Ishikawa (cell line): ENCODE data around the gene PLXDC2.

ENCODE experiments used
- CEBPB ChIP-seq: IDR thresholded peaks from 2 replicates; pipeline ENCODE4 v1.6.1; 2012
- EP300 ChIP-seq: IDR thresholded peaks from 2 replicates; pipeline ENCODE4 v1.6.1; 2012; ENCODE audit warnings: borderline replicate concordance
- FOXM1 ChIP-seq: IDR thresholded peaks from 2 replicates; pipeline ENCODE4 v1.6.1; 2012; ENCODE audit warnings: low read depth, borderline replicate concordance
- NFIC ChIP-seq: IDR thresholded peaks from 2 replicates; pipeline ENCODE4 v1.6.1; 2012
- RAD21 ChIP-seq: IDR thresholded peaks from 2 replicates; pipeline ENCODE4 v1.6.1; 2012; ENCODE audit warnings: low read depth
- REST ChIP-seq: IDR thresholded peaks from 2 replicates; pipeline ENCODE4 v1.6.1; 2012; ENCODE audit warnings: low read depth, mild to moderate bottlenecking
- TAF1 ChIP-seq: IDR thresholded peaks from 2 replicates; pipeline ENCODE4 v1.6.1; 2012; ENCODE audit warnings: low read depth, mild to moderate bottlenecking
- TCF12 ChIP-seq: IDR thresholded peaks from 2 replicates; pipeline ENCODE4 v1.6.1; 2012; ENCODE audit warnings: low read depth
- USF1 ChIP-seq: IDR thresholded peaks from 2 replicates; pipeline ENCODE4 v1.6.1; 2012
- YY1 ChIP-seq: IDR thresholded peaks from 2 replicates; pipeline ENCODE4 v1.6.1; 2012; ENCODE audit warnings: low read depth

DNA sequence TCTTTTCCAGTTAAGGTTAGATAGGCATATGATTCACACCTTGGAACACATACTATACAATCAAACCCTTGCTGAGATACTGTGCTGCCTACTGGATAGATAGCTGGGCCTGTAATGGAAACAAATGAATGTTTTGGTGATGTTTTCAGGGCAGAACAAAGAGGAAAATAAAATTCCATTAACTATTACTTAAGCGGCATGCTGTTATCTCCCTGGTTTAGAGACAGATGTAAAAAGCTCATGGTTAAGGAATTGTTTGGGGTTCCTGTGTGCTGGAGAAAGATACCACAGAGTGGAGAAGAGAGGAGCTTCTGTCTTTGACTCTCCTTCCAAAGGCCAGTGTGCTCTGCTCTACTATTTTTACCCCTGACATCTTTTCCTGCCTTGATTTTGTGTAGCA lies 341.1 kb downstream of the PLXDC2 start:
- TF ChIP-seq TAF1 (no peak), REST (no peak), EP300 (no peak), USF1 (no peak), CEBPB (no peak), FOXM1 (no peak), YY1 (no peak), NFIC (no peak), RAD21 (no peak), TCF12 (no peak)
